COLO829 (cell line): ENCODE data around the gene NPAS3.
A peak's percentile ranks its signal among the peaks of the same experiment; 100 is the strongest.

Experiments used
- DNase-seq: peaks from one replicate; pipeline ENCODE4 v3.0.0; 2012; ENCODE audit warnings: low spot score

NPAS3 gene

DNA sequence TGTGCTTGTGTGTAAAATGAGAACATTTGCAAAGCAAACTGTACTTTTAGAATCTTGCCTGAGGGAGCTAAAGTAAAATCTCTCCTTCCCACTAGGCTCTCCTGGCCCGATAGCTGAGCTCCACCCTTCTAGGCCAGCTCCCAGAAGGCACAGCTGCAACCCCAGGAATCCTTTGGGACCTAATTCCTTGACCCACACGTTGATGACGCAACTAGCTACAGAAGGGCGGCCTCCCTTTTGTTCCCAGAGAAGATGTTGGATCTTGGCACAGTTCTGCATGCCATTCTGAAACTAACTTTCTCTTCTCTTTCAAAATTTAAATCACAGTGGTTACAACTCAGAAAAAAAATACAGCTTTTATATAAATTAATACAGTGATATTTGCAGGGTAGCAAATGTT lies 744.1 kb downstream of the NPAS3 start:
- DNase-seq, result no peak

DNA sequence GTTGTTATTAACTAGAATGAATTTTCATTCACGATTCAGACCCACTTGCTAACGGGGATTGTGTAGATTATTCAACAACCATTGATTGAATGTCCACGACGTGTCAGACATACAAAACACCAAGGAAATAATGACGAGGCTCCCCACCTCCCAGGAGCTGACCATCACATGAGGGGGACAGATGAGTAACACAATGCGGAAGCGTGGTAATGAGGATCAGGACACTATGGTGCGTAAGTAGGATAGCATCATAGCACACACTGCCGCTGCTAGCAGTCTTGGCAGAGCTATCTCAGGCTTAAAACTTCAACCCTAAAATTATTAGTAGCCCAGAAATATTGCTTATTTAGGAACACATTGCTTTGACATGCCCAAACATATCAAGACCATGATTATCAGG lies 746.3 kb downstream of the NPAS3 start:
- no peak for DNase-seq

DNA sequence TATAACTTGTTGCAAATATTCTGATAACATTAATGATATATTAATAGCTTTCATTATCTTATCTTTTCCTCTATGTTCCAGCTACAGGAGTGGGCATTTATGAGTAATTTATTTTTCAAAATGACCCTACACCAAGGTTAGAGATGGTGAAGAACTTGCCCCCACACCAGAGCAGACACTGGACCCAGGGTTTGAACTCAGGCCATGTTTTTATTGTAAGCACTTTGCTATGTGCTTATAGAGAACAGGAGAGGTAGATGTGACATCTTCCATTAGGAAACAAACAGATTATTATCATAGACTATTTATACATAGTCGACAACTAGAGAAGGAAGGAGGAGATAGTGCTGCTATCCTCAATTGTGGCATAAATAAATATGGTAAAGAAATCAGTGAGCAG lies 747.0 kb downstream of the NPAS3 start:
- no peak for DNase-seq

DNA sequence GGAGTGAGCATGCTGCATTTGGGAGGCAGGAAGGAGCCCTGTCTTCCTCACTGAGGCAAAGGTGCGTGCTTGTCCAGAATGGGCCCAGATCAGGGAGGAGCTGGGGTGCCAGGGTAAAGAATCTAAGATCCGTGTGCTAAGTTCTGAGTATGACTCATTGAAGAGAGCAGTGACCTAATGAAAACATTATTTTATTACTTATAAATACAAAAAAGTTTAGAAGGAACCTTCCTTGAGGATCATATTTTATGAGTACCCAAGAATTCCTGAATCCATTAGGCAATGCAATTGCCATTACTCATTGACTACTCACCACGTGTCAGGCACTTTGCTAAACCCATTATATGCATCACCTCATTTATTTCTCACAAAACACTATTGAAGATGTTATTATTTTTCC lies 747.5 kb downstream of the NPAS3 start:
- DNase-seq, result no peak

DNA sequence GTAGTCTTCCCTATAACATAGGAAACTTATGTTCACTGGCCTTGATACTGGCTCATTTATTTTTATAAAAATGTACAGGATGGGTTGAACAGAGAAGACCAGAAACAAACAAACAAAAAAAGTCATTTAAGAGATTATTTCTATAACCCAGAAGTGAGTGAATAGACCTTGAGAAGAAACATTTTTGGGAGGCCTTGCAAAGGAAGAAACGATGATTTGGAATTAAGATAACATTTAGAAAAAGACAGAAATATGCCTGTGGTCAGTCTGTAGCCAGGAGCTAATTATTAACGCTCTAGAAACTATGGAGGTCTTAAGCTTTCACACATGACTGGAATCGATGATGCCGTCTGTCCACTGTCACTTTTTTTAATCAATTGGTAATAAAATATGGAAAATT lies 748.2 kb downstream of the NPAS3 start:
- DNase-seq, result no peak

DNA sequence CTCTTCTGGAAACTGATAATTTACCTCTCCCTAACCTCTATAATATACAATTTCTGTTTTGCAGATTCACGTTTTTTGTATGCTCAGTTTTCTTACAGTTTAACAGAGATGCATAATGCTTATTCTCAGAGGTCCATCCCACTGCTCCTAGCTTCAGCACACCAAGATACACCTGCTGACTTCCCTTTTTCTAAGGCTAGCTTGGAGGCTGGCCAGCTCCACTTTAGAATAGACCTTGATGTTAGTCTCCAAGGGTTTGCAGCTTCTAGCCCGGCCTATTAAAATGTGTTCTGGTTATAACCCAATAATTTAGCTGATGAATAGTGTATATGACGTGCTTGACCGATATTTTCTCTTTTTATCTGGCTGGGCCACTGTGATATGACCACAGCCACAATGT lies 751.0 kb downstream of the NPAS3 start:
- no peak for DNase-seq

DNA sequence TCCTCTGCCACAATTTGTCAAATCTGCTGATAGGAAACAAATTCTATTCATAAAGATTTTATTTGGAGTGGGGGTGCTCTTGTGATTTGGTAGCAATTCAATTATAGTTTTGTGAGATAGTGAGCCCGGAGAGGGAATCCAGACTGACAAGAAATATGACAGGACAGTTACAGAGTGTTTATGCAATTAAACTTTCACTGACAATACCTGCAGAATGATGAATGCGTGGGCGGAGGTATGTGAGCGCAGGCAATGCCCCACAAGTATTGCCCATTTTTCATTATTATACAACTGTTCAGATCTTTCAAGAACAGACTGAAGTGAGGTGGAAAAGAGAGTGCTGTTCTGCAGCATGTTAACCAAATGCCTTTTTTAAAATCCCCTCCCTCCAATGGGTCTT lies 753.2 kb downstream of the NPAS3 start:
- DNase-seq, result no peak

DNA sequence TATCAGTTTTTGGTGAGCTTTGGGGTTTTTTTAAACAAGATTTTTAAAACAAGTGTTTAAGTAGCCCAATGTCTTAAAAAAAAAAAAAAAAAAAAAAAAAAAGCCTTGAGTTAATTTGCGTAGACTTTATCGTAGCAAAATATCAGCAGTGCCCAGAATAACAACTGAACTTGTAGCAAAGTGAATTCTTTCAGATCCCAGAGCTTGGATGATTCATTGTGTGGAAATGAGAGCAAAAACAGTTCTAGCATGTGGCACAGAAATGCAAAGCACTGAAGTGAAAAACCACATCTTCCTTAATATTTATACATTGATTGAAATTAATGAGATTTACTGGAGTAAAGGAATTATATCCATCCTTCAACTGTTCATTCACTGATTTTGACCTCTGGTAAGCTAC lies 754.1 kb downstream of the NPAS3 start:
- no peak for DNase-seq

DNA sequence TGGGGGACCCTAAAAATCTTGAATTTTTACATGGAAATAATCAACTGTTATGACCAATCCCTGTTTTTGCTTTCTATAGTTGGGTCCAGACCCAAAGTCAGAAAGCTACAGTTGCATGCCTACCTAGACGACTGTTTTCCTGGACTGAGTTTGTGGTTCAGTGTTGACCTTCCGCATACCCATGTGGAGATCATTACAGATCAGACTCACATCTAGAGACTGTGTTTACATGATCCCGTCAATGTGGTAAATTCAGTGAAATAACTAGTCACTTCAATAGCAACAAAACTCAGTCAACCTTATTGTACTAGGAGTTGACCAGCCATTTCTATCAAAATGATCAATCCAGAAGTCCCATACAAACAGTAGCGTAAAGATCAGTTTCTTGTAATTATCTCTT lies 754.6 kb downstream of the NPAS3 start:
- no peak for DNase-seq

DNA sequence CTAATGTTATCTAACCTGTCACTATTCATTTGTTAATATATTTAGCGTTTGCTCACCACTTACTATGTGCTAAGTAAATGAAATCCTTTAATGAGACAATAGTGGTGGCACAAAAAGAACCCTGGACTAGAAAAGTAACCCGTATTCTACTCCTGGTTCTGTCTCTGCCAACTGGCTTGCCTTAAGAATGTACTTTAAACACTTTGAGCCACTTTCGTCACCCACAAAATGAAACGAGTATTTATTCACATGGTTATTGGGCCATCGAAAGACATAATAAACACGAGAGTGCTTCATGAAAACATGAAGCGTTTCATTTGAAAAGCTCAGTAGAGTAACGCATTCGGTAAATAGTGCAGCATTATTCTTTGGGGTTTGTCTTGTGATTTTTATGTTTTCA lies 757.5 kb downstream of the NPAS3 start:
- no peak for DNase-seq

DNA sequence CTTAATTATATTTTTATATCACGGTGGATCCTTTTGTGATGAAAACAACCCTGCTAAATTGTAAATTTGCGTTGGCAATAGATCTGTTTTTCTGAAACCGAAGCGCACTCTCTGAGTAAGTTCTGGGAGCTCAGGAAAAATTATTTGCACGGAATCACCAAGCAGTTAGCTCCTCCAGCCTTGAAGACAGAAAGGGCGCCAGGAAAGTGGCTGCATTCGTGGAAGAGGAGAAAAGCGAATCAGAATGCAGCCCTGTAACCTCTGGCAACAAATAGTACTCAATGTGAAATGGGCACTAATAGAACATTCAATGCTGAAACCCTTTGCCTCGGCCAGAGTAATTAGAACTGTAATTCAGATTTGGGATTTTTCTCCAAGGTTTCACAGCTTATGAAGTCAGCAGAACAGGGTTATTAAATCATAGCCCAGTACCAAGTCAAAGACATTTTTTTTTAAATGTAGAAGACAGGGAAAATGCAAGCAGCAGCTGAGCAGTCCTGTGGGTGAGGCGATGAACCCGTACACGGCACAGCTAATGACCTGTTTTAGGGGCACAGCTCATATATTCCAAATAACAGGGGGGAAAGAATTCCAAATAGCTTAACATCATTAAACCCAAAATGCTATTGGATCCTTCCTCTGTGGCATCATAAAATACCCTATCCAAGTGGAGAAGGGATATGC lies 760.8 kb downstream of the NPAS3 start:
- DNase-seq, result no peak

DNA sequence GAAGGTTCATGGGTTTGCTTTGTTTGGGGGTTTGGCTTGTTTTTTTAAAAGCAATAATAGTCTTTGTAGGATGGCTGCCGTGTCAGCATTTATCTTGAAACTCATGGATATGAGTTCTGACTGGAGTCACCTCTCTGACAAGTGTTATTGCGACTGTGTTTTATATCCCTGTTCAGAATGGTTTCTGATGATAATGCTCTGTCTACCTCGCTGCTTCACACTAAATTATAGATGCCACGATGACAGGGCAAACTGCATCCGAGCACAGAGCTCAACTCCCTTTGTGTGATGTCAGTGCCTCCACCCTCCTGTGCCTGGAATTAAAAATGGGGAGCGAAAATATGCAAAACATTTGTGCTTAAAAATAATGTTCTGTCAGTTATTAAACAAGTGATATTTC lies 761.4 kb downstream of the NPAS3 start:
- no peak for DNase-seq

DNA sequence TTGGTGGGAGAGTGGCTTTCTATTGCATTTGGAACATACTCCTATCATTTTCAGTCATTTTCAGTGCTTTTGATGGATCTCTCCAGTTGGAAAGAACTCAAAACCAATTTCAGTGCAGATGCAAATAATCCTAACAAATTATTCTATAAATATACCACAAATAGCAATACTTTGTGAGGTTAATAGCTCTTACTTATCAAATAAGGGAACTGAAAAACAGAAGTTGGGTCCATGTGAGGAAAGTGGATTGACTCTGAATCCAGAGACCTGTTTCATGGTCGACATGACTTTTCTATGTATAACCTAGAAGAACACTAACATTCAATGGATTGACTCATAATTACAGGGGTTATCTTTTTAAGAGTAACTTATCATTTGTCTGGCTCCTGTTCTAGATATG lies 763.6 kb downstream of the NPAS3 start:
- DNase-seq, result no peak

DNA sequence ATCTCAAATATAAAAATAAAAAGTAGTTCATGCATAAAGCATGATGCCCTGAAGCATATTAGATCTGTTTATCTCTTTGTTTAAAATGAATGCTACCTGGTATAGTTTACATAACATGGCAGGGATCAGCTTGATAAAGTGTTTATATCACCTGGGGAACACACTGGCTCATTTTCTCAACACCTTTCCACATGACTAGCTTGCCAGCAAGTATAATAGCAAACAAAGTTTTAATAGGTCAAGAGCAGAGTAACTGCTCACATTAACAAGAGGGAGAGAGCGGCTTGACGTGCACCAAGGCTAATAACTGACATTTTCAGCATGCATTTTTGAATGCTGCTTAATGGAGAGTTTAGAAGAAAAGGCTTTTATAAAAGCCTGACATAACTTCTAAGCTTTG lies 765.8 kb downstream of the NPAS3 start:
- DNase-seq, result no peak

DNA sequence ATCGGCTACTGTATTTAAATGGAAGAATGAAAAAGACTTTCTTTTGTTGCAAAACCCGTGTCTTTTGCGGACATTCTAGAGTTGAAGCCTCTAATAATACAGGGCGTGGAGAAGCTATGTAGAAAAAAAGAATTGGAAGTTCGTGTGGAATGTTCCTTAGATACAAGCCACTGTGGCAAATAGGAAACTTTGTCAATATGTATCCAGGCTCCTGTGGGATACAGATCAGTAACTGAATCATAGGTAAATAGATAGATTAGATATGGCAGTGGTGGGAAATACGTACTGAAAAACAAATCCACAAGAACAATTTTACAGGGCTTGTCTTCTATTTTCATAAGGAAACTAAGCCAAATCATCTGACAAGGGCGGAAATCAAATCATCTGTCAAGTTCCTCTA lies 766.8 kb downstream of the NPAS3 start:
- no peak for DNase-seq

DNA sequence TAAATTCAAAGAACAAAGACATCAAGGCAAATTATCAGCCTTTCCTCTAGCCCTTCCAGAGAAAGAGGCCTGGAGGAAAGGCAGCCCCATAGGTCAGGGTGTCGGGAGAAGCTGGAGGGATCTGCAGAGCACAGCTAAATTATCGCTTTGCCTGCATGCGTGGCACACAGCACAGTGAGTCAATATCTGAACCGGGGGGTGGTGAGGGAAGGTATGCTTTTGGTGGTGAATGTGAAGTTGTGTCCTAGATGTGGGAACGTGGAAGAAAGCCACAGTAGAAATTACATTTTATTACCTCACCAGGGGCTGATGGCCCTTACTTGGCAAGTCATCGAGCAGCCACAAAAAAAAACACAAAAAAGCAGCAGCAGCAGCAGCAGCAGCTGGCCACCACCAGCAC lies 769.0 kb downstream of the NPAS3 start:
- no peak for DNase-seq

DNA sequence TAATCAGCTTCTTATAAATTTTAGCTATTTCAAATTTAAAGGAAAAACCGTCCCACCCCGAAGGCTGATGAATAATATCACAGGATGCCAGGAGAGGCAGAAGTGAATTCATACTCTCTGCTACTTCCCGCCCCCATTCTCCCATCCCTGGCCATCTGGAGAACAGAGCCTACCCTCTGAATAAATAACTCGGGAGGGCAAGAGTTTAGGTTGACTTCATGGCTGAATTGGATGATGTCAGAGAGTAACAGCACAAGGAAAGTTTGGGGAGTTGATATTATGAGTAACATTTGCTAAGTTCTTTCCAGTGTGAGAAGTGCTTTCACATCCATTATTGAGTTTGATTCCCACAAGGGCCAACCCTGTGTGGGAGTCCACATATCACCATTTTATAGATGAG lies 770.6 kb downstream of the NPAS3 start:
- no peak for DNase-seq

DNA sequence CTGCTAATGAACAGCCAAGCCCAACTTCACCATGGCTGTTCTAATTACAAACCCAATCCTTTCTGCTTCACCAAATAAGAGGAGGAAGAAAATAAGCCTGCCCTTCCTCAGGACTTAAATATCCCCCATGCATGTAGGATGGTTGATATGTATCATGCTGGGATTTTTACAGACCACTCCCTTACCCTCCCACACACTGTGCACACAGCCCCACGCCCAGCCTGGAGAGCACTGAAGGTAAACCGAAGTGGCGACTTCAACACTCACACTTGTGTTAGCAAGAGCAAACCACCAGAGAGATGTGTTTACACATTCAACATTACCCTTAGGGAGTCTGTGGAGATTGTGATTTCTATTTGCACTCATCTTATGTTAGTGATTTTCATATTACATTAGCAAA lies 771.0 kb downstream of the NPAS3 start:
- DNase-seq, result no peak

DNA sequence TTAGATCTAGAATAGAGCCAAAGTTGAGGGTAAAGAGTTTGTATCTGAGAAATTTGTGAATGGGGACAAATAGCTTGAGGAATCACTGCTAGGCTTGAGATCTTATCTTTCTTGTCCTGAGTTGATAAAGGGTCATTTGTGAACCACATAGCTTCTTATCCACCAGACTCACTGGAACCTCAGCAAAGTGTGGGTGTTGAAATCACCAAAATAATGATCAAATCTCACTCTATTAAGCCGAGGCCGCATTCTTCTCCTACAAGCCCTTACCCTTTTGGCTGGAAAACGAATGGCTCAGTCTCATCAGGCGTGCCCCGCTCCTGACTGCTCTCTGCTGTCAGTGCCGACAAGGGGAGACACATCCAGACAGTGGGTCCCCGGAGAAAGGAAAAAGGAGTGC lies 771.6 kb downstream of the NPAS3 start:
- no peak for DNase-seq

DNA sequence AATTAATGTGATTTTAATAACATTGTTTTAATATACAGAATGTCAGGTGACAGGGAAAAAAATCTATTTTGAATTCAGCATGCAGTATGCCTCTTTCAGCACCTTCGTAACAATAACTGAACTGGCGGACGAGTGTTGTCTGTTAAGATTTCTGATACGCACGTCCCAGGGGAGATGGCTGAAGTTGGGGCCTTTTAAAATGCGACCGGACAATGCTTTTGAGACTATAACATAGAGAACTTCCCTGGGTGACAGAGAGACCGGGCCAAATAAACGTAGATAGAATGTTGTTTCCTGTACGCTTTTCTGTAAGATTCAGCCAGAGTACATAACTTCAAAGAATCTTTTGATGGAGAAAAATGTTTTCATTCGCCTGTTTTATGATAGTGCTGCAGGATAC lies 772.5 kb downstream of the NPAS3 start:
- DNase-seq, result no peak

DNA sequence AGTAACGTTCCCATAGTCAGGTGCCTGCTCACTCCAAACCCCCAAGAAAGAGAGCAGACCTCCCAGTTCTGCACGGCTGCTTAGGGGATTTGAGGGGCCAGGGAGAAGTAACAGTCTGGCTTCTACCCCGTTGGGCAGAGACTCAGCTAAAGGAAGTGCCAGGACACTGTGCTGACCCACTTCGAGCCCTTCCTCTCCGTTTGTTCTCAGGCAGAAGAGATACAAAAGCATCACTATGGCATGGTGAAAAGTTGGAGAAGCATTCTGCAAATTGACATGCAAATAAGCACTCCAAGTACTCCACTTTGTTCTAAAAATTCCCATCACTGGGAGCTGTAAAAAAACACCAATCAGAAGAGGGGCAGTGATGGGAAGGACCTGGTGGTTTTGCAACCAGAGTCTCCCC lies 773.1 kb downstream of the NPAS3 start:
- no peak for DNase-seq

DNA sequence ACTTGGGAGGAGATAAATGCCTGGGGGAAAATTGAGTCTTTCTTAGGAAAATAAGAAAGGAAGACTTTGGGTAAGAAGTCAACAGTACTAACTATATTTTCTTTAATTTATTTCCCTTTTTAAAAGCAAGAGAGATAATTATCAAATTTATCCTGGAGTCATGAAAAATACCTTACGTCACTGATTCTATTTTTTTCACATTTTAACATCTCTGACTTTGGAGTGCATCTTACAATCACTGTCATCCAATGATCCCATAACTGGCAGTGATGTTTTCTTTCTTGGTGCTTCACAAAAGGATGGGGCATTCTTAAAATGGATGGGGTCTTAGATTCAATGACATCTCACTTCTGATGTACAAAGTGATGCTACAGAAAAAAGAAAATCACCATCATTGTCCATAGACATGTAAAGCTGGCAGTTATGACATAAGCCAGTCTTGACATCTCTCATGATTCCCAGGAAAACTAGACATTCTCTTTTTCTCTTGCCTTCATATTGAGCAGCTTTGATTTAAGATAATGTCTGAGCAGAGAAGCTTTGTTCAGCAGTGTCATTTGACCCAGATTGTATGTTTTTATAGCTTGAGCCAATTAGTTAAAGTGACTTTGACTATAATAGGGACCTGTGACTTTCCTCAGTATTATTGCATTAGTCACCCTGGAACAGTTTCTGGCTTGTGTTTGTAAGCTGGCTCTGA lies 776.0 kb downstream of the NPAS3 start:
- peak; percentile 13 for DNase-seq

DNA sequence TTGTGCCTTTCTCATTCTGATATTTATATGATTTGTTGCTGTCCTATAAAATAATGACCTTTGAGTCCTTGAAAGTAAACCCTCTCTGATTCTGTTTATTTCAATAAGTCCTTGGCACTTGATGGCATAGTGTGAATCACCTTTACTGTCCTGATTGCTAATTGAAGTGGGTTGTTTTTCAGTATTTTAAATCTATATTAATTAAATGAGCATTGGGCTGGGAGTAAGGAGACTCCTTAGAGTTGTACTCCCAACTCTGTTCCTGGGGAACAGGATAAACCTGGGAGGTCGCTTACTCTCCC lies 776.5 kb downstream of the NPAS3 start:
- no peak for DNase-seq

DNA sequence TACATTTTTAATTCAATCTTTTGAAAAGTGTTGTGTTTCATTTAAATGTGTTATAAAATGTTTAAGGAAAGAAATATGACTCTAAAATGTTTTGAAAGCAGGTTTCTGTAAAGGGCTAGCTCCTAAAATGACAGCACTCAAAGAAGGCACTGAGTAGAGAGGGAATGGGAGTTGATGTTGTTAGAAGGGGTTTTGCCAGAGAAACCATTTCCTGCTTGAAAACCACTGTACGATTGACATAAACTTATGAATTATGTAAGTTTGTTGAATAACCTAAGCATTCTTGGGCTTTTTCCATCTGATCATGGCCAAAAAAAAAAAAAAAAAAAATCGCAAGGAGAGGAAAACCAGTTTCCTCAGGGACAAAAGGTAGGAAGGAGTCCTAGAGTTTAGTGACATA lies 778.2 kb downstream of the NPAS3 start:
- no peak for DNase-seq
